Pancreas (tissue), 10 donors: ENCODE measurements around the gene MIDN. TPM values are rescaled to one million over a fixed set of nuclear protein-coding genes. Genes with fewer than 3 reads are reported as not detected.

Experiments used
- ATAC-seq, 4 donors: fragments of 200-7000 bp; cut with Tn5 transposase; one replicate each; pipeline versions ENCODE4 v1.8.0 to v1.9.1; 2020; ENCODE audit warnings: mild to moderate bottlenecking in 4 of 4, moderate library complexity in 4 of 4
- DNase-seq, 6 donors: peaks; one replicate each; pipeline ENCODE4 v3.0.0-alpha.2; 2020
- FAIRE-seq: peaks from 2 replicates; lab custom pipeline; 2012; peaks lifted over from hg19 to GRCh38; lab: Jason Lieb, UNC
- H3K27ac ChIP-seq, 4 donors: fragments of 200-600 bp; sonication (generic); 1 replicate in 3 of 4; 2 replicates in 1 of 4; pipeline versions ENCODE4 v1.5.0 to v1.8.0; 2020
- H3K27me3 ChIP-seq, 4 donors: fragments of 200-600 bp; one replicate each; pipeline ENCODE4 v1.8.0; 2021
- H3K36me3 ChIP-seq, 3 donors: fragments of 200-600 bp; sonication (generic) in 1 of 3; one replicate each; pipeline versions ENCODE4 v1.5.0 to v1.8.0; 2020 to 2021
- H3K4me1 ChIP-seq, 3 donors: fragments of 200-600 bp; one replicate each; pipeline ENCODE4 v1.8.0; 2021
- H3K4me3 ChIP-seq, 4 donors: fragments of 200-600 bp; sonication (generic) in 2 of 4; one replicate each; pipeline versions ENCODE4 v1.5.0 to v1.8.0; 2020 to 2021
- H3K9me3 ChIP-seq, 4 donors: fragments of 200-600 bp; one replicate each; pipeline ENCODE4 v1.8.0; 2021
- WGBS, 2 donors: extraction: QIAGEN DNeasy Blood & Tissue Kit; methylation state at CpG; one replicate each; pipeline ENCODE4 v1.1.7; 2013; 5-methylcytosine and 5-hydroxymethylcytosine counted together
- intact Hi-C, 3 donors: fragments of 100-400 bp; cut with DNase I; formaldehyde crosslinking; loops; one replicate each; pipeline versions ENCODE4 v1.11.1 to v1.14.2; 2022
- polyA plus RNA-seq, 2 donors: library from polyadenylated mRNA; stranded (reverse); fragments of 200-250 nt; gene quantifications; one replicate each; pipeline ENCODE4 v1.2.3, GENCODE V29; 2013
- total RNA-seq, 6 donors: library from RNA; stranded (reverse); fragmentation: NEBNext Ultra II Directional in 4 of 6; extraction: Animal tissue kit (Norgen Biotek cat#: 25700) in 4 of 6; gene quantifications; one replicate each; pipeline versions ENCODE4 v1.2.1 to v1.2.4, GENCODE V29; 2021 to 2023
- TF ChIP-seq, protein P1 (sequence below), 4 donors: fragments of 200-600 bp; sonication (generic) in 3 of 4; IDR thresholded peaks; one replicate each; pipeline versions ENCODE4 v1.5.0 to v1.8.0; 2021; ENCODE audit warnings: antibody characterized with exemption in 4 of 4
- donor health status: healthy with polysubstance abuse.
- donor health status: DM: no; HTN: no; CAD: no; lungs with moderate emphysema.
- donor health status: DM: no; HTN: no; CAD: no.
- donor health status: control.
- donor health status: control.
- donor health status: Bipolar disorder and iron deficiency.
- donor health status: DM: yes; HTN: yes; CAD: no.
- donor health status: DM: no; HTN: no; CAD: no.
- donor health status: DM: no; HTN: no; CAD: no.
- donor health status: DM: yes; HTN: yes; CAD: no.

MIDN gene
- total and polyA plus RNA-seq, 8 donors = 32.1 to 78.0 (median 44.4) TPM

DNA sequence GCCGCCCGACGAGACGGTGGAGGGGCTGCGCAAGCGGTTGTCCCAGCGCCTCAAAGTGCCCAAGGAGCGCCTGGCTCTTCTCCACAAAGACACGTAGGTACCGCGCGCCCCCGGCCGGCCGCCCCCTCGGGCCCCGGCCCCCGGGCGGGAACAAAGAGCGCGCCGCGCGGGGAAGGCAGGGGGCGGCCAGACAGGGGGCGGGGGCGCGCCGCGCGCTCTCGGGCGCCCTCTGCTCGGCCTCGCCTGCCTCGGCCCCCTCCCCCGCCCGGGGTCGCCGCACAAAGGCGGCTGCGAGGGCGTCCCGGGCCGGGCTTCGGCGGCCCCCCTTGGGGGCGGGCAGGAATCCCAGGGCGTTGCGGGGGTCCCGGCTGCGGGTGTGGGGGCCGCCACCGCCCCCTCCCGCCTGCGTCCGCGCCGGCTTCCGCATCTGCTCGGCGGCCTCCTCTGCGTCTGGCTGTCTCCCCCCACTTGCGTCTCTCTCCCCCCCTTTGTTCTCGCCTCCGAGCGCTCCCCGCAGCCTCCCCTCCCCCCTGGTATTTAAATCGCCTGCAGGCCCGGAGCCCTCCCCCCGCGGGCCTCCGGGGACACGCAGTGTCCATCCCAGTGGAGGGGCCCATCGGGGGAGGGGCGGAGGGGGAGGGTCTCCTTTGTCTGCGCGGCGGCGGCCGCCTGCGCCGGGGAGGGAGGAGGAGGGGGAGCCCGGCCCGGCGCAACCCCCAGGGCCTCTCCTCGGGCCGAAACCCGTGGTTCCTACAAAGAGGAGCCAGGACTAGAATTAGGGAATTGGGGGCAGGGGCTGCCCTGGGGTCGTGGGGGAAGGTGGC, 2.3 kb downstream of the MIDN start:
- H3K27me3 ChIP-seq = no peaks in the 10 kb centered on the region
- WGBS, 2 donors = 1 to 3% methylated on average over 28 to 90 of the region's 90 CpGs
- TF ChIP-seq, protein P1, sequence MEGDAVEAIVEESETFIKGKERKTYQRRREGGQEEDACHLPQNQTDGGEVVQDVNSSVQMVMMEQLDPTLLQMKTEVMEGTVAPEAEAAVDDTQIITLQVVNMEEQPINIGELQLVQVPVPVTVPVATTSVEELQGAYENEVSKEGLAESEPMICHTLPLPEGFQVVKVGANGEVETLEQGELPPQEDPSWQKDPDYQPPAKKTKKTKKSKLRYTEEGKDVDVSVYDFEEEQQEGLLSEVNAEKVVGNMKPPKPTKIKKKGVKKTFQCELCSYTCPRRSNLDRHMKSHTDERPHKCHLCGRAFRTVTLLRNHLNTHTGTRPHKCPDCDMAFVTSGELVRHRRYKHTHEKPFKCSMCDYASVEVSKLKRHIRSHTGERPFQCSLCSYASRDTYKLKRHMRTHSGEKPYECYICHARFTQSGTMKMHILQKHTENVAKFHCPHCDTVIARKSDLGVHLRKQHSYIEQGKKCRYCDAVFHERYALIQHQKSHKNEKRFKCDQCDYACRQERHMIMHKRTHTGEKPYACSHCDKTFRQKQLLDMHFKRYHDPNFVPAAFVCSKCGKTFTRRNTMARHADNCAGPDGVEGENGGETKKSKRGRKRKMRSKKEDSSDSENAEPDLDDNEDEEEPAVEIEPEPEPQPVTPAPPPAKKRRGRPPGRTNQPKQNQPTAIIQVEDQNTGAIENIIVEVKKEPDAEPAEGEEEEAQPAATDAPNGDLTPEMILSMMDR (IDR thresholded peaks at IDR 0.05) = no peak
- FAIRE-seq (no peak), ATAC-seq (no peak), DNase-seq (peak; percentile 65 to 86 (median 74))
- no peaks in the 10 kb centered on the region for H3K9me3 ChIP-seq
- intact Hi-C loops = no loop called here
- peak overlapping the region; percentile 84 to 96 (median 90) for H3K4me3 ChIP-seq
- H3K36me3 ChIP-seq = peaks cover 6 to 19% (median 19%) of the 10 kb centered on the region in 3 donors
- H3K4me1 ChIP-seq = peaks cover 18 to 38% (median 32%) of the 10 kb centered on the region in 3 donors
- peak overlapping the region; percentile 97 to 99 (median 98) for H3K27ac ChIP-seq

DNA sequence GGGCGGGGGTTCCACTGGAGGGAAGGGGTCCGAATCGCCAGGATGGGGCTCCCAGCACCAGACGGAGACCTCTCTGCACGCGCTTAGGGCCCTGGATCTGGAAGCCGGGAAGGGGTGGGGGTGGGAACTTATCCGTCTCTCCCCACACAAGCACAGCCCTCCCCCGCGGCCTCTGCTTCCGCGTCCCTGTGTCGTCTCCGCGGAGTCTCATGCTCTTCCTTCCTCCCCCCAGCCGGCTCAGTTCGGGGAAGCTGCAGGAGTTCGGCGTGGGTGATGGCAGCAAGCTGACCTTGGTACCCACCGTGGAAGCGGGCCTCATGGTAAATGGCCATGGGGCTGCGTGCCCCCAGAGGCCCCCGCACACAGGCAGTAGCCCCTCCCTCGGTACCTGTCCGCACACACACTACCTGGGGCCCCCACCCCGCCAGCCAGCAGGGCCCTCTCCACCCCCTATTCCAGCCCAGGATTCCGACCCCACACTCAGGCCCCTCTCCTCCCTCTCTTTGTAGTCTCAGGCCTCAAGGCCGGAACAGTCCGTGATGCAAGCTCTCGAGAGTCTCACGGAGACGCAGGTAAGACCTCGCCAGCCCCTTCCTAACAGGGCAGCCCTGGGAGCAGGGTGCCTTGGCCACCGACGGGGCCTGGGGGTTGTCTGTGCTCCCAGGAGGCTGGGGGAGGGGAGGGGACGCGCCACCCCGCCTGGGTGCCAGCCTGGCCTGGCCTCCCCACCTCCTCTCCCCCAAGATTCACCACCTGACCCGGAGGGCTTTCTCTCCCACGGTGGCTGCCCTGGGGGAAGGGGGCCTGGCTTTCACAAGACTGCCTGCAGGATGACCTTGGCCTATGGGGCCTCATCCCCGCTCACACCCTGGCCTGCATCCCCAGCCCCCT, 3.2 kb downstream of the MIDN start:
- TF ChIP-seq, protein P1 (IDR thresholded peaks at IDR 0.05) = no peak
- WGBS, 2 donors = 1% methylated on average over 28 to 41 of the region's 41 CpGs
- H3K9me3 ChIP-seq = no peaks in the 10 kb centered on the region
- H3K4me3 ChIP-seq = peak overlapping the region; percentile 84 to 96 (median 90)
- DNase-seq = peak; percentile 85 to 91 (median 88)
- FAIRE-seq = no peak
- intact Hi-C loops = no loop called here
- peaks cover 8 to 28% (median 26%) of the 10 kb centered on the region in 3 donors for H3K36me3 ChIP-seq
- peak overlapping the region; percentile 97 to 99 (median 98) for H3K27ac ChIP-seq
- ATAC-seq = peak; percentile 2 to 36 (median 9)
- no peaks in the 10 kb centered on the region for H3K27me3 ChIP-seq
- peaks cover 12 to 35% (median 25%) of the 10 kb centered on the region in 3 donors for H3K4me1 ChIP-seq

DNA sequence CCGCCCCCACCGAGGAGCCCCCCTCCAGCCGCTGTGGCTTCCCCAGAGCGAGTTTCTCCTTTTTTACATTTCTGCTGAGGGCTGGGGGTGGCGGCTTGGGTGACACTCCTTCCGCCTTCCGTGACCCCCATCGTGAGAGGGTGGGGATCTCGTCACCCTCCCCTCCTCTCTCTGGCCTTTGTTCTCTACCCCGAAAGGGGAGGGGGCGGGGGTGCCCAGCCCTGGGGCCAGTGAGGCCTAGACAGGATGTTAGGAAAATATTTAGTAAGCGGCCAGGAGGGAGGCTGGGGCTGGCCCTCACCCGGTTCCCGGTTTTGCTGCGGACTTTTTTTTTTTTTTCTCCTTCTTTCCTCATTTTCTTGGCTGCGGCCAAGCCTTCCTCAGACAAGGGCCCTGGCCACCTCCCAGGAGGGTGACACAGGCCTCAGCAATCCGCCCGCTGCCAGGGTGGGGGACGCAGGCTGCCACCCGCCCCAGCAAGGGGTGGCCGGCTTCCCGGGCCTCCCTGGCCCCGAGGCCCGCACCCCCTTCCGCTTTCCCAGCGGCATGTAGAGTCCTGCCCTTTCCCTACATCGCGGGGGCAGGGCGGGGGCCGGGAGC, 3.9 kb downstream of the MIDN start:
- peak overlapping the region; percentile 84 to 96 (median 90) for H3K4me3 ChIP-seq
- WGBS, 2 donors = 1 to 2% methylated on average over 30 of the region's 30 CpGs
- no peaks in the 10 kb centered on the region for H3K27me3 ChIP-seq
- DNase-seq = peak in 4 of 6 donors; percentile 92 to 97 (median 95)
- TF ChIP-seq, protein P1 (IDR thresholded peaks at IDR 0.05) = no peak
- FAIRE-seq = no peak
- intact Hi-C loops = no loop called here
- peak; percentile 49 to 56 (median 52) for ATAC-seq
- H3K36me3 ChIP-seq = peaks cover 8 to 36% (median 34%) of the 10 kb centered on the region in 3 donors
- H3K27ac ChIP-seq = peak overlapping the region; percentile 97 to 99 (median 98)
- H3K9me3 ChIP-seq = no peaks in the 10 kb centered on the region
- H3K4me1 ChIP-seq = peaks cover 12 to 41% (median 25%) of the 10 kb centered on the region in 3 donors

DNA sequence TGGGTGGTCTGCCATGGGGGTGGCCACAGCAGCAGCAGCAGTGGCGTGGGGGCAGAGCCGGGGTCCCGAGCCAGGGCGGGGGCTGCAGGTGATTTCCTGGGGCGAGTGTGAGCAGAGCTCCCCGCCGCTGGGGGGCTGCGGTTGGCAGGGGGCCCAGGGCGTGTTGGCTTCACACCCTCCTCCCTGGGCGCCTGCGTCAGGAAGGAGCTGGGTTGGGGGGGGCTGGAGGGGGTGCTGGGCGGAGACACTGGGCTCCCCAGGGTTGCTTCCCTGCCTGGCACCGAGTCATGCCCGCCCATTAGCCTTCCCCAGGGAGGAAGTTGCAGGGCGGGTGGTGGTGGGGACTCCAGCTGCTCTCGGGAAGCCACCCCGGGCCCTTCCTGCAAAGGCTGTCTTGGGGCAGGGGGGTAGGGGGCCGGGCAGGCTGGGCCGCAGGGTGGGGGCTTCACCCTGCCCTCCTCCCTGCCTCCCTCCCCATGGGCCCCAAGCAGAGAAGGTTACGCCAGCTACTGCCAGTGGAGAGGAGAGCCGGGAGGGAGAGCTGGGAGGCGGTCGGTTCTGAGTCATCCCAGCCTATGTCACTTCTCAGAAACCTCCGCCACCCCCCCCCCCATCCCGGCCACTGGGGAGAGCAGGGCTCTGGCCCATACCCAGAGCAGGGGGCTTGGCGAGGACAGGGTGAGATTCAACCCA, 4.6 kb downstream of the MIDN start:
- DNase-seq (peak; percentile 90 to 96 (median 92)), FAIRE-seq (no peak), ATAC-seq (peak; percentile 35 to 61 (median 44))
- WGBS, 2 donors = 2 to 3% methylated on average over 18 to 26 of the region's 26 CpGs
- H3K27ac ChIP-seq = peak overlapping the region; percentile 97 to 99 (median 98)
- no peaks in the 10 kb centered on the region for H3K27me3 ChIP-seq
- intact Hi-C loops = no loop called here
- H3K4me3 ChIP-seq = peak overlapping the region; percentile 84 to 96 (median 90)
- H3K36me3 ChIP-seq = peaks cover 8 to 40% (median 34%) of the 10 kb centered on the region in 3 donors
- H3K9me3 ChIP-seq = no peaks in the 10 kb centered on the region
- TF ChIP-seq, protein P1 (IDR thresholded peaks at IDR 0.05) = no peak
- H3K4me1 ChIP-seq = peaks cover 9 to 39% (median 21%) of the 10 kb centered on the region in 3 donors
